PC-9 (cell line): Measurements from ENCODE around the gene DNAJB14. TPM values are rescaled to one million over a fixed set of nuclear protein-coding genes. Genes with fewer than 3 reads are reported as not detected.

ENCODE experiments used
- BruUV-seq: library from RNA; stranded (reverse); fragments of 400-500 nt; replicated peaks from 2 replicates; lab custom pipeline; 2021; lab: Mats Ljungman, UMichigan
- CTCF ChIA-PET: fragments of 300-600 bp; sonication (Branson Sonifier 250); formaldehyde crosslinking; loops from one replicate; lab custom pipeline; 2022; ENCODE audit warnings: antibody characterized with exemption; lab: Charles Lee
- POLR2A ChIA-PET: fragments of 300-600 bp; sonication (Branson Sonifier 250); formaldehyde crosslinking; loops from one replicate; lab custom pipeline; 2022; ENCODE audit warnings: antibody characterized with exemption; ENCODE audit not compliant: unreplicated experiment; lab: Charles Lee
- DNase-seq, 2 experiments: peaks; one replicate each; pipeline versions ENCODE4 v3.0.0 to v3.0.0-alpha.2; 2015 to 2022; ENCODE audit warnings: mixed read lengths in 1 of 2
- H2AFZ ChIP-seq: fragments of 200-600 bp; sonication (generic); 2 replicates; pipeline ENCODE4 v1.8.1; 2017; ENCODE audit warnings: antibody characterized with exemption
- H3F3A ChIP-seq: fragments of 200-600 bp; sonication (generic); 2 replicates; pipeline ENCODE4 v1.8.1; 2017; ENCODE audit warnings: antibody characterized with exemption, mild to moderate bottlenecking, low read depth; ENCODE audit not compliant: insufficient read depth
- H3K27ac ChIP-seq: fragments of 200-600 bp; sonication (generic); 2 replicates; pipeline ENCODE4 v1.6.1; 2016; ENCODE audit warnings: mixed run types
- H3K27me3 ChIP-seq: fragments of 200-600 bp; sonication (generic); 2 replicates; pipeline ENCODE4 v1.6.1; 2016; ENCODE audit warnings: low read depth, mixed run types; ENCODE audit not compliant: insufficient read depth
- H3K36me3 ChIP-seq: fragments of 200-600 bp; sonication (generic); 2 replicates; pipeline ENCODE4 v1.6.1; 2016; ENCODE audit warnings: low read depth, mixed run types
- H3K4me1 ChIP-seq: fragments of 200-600 bp; sonication (generic); replicated peaks from 2 replicates; pipeline ENCODE4 v1.6.1; 2016; ENCODE audit warnings: mixed run types; ENCODE audit not compliant: insufficient read depth
- H3K4me2 ChIP-seq: fragments of 200-600 bp; sonication (generic); 2 replicates; pipeline ENCODE4 v1.6.1; 2017; ENCODE audit warnings: mixed run types
- H3K4me3 ChIP-seq: fragments of 200-600 bp; sonication (generic); 2 replicates; pipeline ENCODE4 v1.6.1; 2016; ENCODE audit warnings: mixed run types
- H3K79me2 ChIP-seq: fragments of 200-600 bp; sonication (generic); 2 replicates; pipeline ENCODE4 v1.6.1; 2017; ENCODE audit warnings: low read depth, mixed run types
- H3K9me2 ChIP-seq: fragments of 200-600 bp; sonication (generic); 2 replicates; pipeline ENCODE4 v1.8.1; 2017; ENCODE audit warnings: mild to moderate bottlenecking; ENCODE audit not compliant: insufficient read depth
- H3K9me3 ChIP-seq: fragments of 200-600 bp; sonication (generic); 2 replicates; pipeline ENCODE4 v1.8.1; 2016; ENCODE audit warnings: low read depth; ENCODE audit not compliant: insufficient read depth
- H4K20me1 ChIP-seq: fragments of 200-600 bp; sonication (generic); 2 replicates; pipeline ENCODE4 v1.8.1; 2017; ENCODE audit not compliant: insufficient read depth
- CTCF ChIP-seq: fragments of 200-600 bp; sonication (generic); conservative IDR thresholded peaks from 2 replicates; pipeline ENCODE4 v1.6.1; 2017; ENCODE audit warnings: mixed run types, antibody characterized with exemption, mild to moderate bottlenecking, moderate library complexity
- EZH2 ChIP-seq: fragments of 200-600 bp; sonication (generic); IDR thresholded peaks from 2 replicates; pipeline ENCODE4 v1.8.0; 2017; ENCODE audit warnings: antibody characterized with exemption, low read depth
- intact Hi-C: fragments of 100-400 bp; cut with micrococcal nuclease; formaldehyde crosslinking; loops from one replicate; pipeline ENCODE4 v1.10.0; 2022; ENCODE audit not compliant: unreplicated experiment
- total RNA-seq: library from RNA; stranded (reverse); gene quantifications from 2 replicates; pipeline ENCODE4 v1.2.3, GENCODE V29; 2021

Gene DNAJB14
- total RNA-seq, 1 experiment from 2014 or later = 28.6 TPM

GRCh38 chr4:99949999-99950912, 3.8 kb upstream of the DNAJB14 start, which contains the start of gene H2AZ1:
Gene H2AZ1, minus strand, starts transcription at chr4:99950275. Its CDS starts 105 bp downstream, at chr4:99950170.
- Histone ChIP-seq H3K79me2 (peaks cover 36% of the 10 kb centered on the region), H3K27me3 (no peaks in the 10 kb centered on the region), H2AFZ (peak within 1 kb of the TSS; percentile 97), H3K27ac (peak within 1 kb of the TSS; percentile 80), H3K36me3 (peaks cover 14% of the 10 kb centered on the region), H3K4me2 (peak within 1 kb of the TSS; percentile 95), H3F3A (peaks cover 30% of the 10 kb centered on the region), H3K9me2 (no peaks in the 10 kb centered on the region), H3K4me1 (peaks cover 28% of the 10 kb centered on the region), H3K9me3 (no peaks in the 10 kb centered on the region), H4K20me1 (peaks cover 8% of the 10 kb centered on the region), H3K4me3 (peak within 1 kb of the TSS; percentile 90)
- ChIA-PET CTCF (interaction anchor here (0.6 kb wide), 1 partner anchor 133 kb away, joined by 4 read pairs; no protein-coding TSS in a partner anchor), POLR2A (interaction anchor here (0.6 to 1.0 kb wide), 7 partner anchors 117 to 890 kb away, joined by 3 to 7 read pairs (median 4); no protein-coding TSS in a partner anchor)
- no peak for TF ChIP-seq CTCF
- no peak for TF ChIP-seq EZH2
- peak; percentile 91 to 95 for DNase-seq
- no TSS peak for BruUV-seq
- intact Hi-C loops = loop anchor here (1.0 to 5.0 kb wide), 5 partner anchors 58 to 1808 kb away; partner anchors contain the start of genes LAMTOR3 and STPG2

GRCh38 chr4:99949034-99949998, 2.9 kb upstream of the DNAJB14 start:
- Histone ChIP-seq H3K79me2 (peaks cover 46% of the 10 kb centered on the region), H3K4me2 (peak overlapping the region; percentile 95), H3K27ac (peak overlapping the region; percentile 80), H3K4me1 (peaks cover 35% of the 10 kb centered on the region), H3K9me2 (no peaks in the 10 kb centered on the region), H3F3A (peaks cover 30% of the 10 kb centered on the region), H4K20me1 (peaks cover 8% of the 10 kb centered on the region), H3K27me3 (no peaks in the 10 kb centered on the region), H3K4me3 (peak overlapping the region; percentile 90), H3K36me3 (peaks cover 14% of the 10 kb centered on the region), H3K9me3 (no peaks in the 10 kb centered on the region), H2AFZ (peak overlapping the region; percentile 82)
- DNase-seq = peak; percentile 83 to 89
- TF ChIP-seq EZH2 (no peak), CTCF (peak; percentile 82)
- POLR2A ChIA-PET = interaction anchor here (0.6 to 0.7 kb wide), 4 partner anchors 22 to 548 kb away, joined by 3 to 10 read pairs (median 4); no protein-coding TSS in a partner anchor
- TSS peak; percentile 68 for BruUV-seq
- intact Hi-C loops = loop anchor here (1.0 to 5.0 kb wide), 3 partner anchors 57 to 386 kb away; partner anchors contain the start of gene LAMTOR3
- CTCF ChIA-PET = no interaction called here
